GM12892 (cell line): ENCODE measurements around the gene PET100.

Source experiments
- DNase-seq: peaks from one replicate; pipeline ENCODE4 v3.0.0; 2011; ENCODE audit not compliant: insufficient read length
- FAIRE-seq: peaks from 2 replicates; lab custom pipeline; 2011; peaks lifted over from hg19 to GRCh38; lab: Jason Lieb, UNC
- POLR2A ChIP-seq: IDR thresholded peaks from 2 replicates; pipeline ENCODE4 v1.6.1; 2011; ENCODE audit warnings: low read depth, low read length, control low read depth
- POLR2AphosphoS5 ChIP-seq: IDR thresholded peaks from 2 replicates; pipeline ENCODE4 v1.6.1; 2011; ENCODE audit warnings: low read depth, low read length, control low read depth
- TAF1 ChIP-seq: IDR thresholded peaks from 2 replicates; pipeline ENCODE4 v1.6.1; 2011; ENCODE audit warnings: low read depth, mild to moderate bottlenecking, control low read depth, low read length, borderline replicate concordance

Gene PET100

GRCh38 chr19:7662657-7663056 lies 33.1 kb downstream of the PET100 start:
- TF ChIP-seq POLR2AphosphoS5 (no peak), TAF1 (no peak), POLR2A (no peak)
- no peak for FAIRE-seq
- DNase-seq: no peak

- no peak for DNase-seq
- TF ChIP-seq POLR2A (no peak), POLR2AphosphoS5 (no peak), TAF1 (no peak)
- FAIRE-seq: no peak
Observed at GRCh38 chr19:7663706-7664105, 34.1 kb downstream of the PET100 start.

- TF ChIP-seq TAF1 (no peak), POLR2A (no peak), POLR2AphosphoS5 (no peak)
- DNase-seq: no peak
- no peak for FAIRE-seq
Observed at GRCh38 chr19:7665076-7665475, 35.5 kb downstream of the PET100 start.

- TF ChIP-seq POLR2AphosphoS5: no peak
- TF ChIP-seq TAF1: no peak
- no peak for TF ChIP-seq POLR2A
- FAIRE-seq: no peak
- no peak for DNase-seq
Observed at GRCh38 chr19:7668842-7669241, 39.2 kb downstream of the PET100 start, which contains the start of gene RETN. TSS of gene RETN (plus strand) at chr19:7669049. CDS start at chr19:7669327, 278 bp downstream.

GRCh38 chr19:7669641-7670040 lies 40.0 kb downstream of the PET100 start:
- FAIRE-seq (no peak), DNase-seq (no peak)
- TF ChIP-seq TAF1 (no peak), POLR2AphosphoS5 (no peak), POLR2A (no peak)

- FAIRE-seq (no peak), DNase-seq (no peak)
- TF ChIP-seq POLR2A: no peak
- TF ChIP-seq POLR2AphosphoS5: no peak
- TF ChIP-seq TAF1: no peak
Observed at GRCh38 chr19:7670150-7670783, 40.7 kb downstream of the PET100 start.

GRCh38 chr19:7670790-7671189 lies 41.2 kb downstream of the PET100 start:
- DNase-seq (no peak), FAIRE-seq (no peak)
- no peak for TF ChIP-seq POLR2A
- no peak for TF ChIP-seq TAF1
- TF ChIP-seq POLR2AphosphoS5: no peak

- FAIRE-seq: no peak
- DNase-seq: no peak
- TF ChIP-seq POLR2A: no peak
- TF ChIP-seq TAF1: no peak
- TF ChIP-seq POLR2AphosphoS5: no peak
Observed at GRCh38 chr19:7672522-7672921, 42.9 kb downstream of the PET100 start.

- no peak for DNase-seq
- no peak for FAIRE-seq
- TF ChIP-seq POLR2AphosphoS5: no peak
- no peak for TF ChIP-seq POLR2A
- TF ChIP-seq TAF1: no peak
Observed at GRCh38 chr19:7674010-7675005, 44.7 kb downstream of the PET100 start.

GRCh38 chr19:7676376-7676775 lies 46.8 kb downstream of the PET100 start:
- TF ChIP-seq TAF1 (no peak), POLR2A (no peak), POLR2AphosphoS5 (no peak)
- DNase-seq (no peak), FAIRE-seq (peak; percentile 17)

- TF ChIP-seq POLR2AphosphoS5 (no peak), POLR2A (no peak), TAF1 (no peak)
- DNase-seq: no peak
- FAIRE-seq: no peak
Observed at GRCh38 chr19:7676854-7677253, 47.3 kb downstream of the PET100 start, which contains the start of gene MCEMP1. TSS of gene MCEMP1 (plus strand) at chr19:7677090. CDS start at chr19:7677121, 31 bp downstream.
